CD4-positive, alpha-beta T cell (primary cell): ENCODE measurements around the gene MT4. TPM values are rescaled to one million over a fixed set of nuclear protein-coding genes. Genes with fewer than 3 reads are reported as not detected.

Experiments used
- ATAC-seq: fragments of 200-7000 bp; cut with Tn5 transposase; one replicate; pipeline ENCODE4 v1.10.0; 2022; ENCODE audit warnings: mild to moderate bottlenecking; ENCODE audit not compliant: poor library complexity
- CTCF ChIA-PET: fragments of 350-600 bp; sonication (Branson Sonifier 250); formaldehyde crosslinking; loops from one replicate; lab custom pipeline; 2021; ENCODE audit warnings: antibody characterized with exemption, inconsistent platforms; lab: Charles Lee
- POLR2A ChIA-PET: fragments of 350-600 bp; sonication (Branson Sonifier 250); formaldehyde crosslinking; loops from one replicate; lab custom pipeline; 2021; ENCODE audit warnings: antibody characterized with exemption, inconsistent platforms; lab: Charles Lee
- DNase-seq, 14 experiments: peaks; one replicate each; pipeline ENCODE4 v3.0.0-alpha.2; 2013 to 2020; ENCODE audit warnings: mixed read lengths in 2 of 14
- H3K27ac ChIP-seq, 2 donors: one replicate each; pipeline versions ENCODE4 v1.5.1 to v1.7.0; 2013; ENCODE audit warnings: low read length in 2 of 2, low read depth in 1 of 2, mild to moderate bottlenecking in 1 of 2
- H3K27me3 ChIP-seq, 2 experiments: 1 replicate in 1 of 2; 2 replicates in 1 of 2; pipeline versions ENCODE4 v1.6.1 to v1.7.0; 2013; ENCODE audit warnings: low read length in 2 of 2, control low read depth in 1 of 2, mild to moderate bottlenecking in 1 of 2, moderate library complexity in 1 of 2; ENCODE audit not compliant: insufficient read depth in 2 of 2, control insufficient read depth in 1 of 2
- H3K36me3 ChIP-seq: one replicate; pipeline ENCODE4 v1.6.1; 2013; ENCODE audit warnings: low read length, control low read depth; ENCODE audit not compliant: insufficient read depth
- H3K4me1 ChIP-seq: one replicate; pipeline ENCODE4 v1.6.1; 2013; ENCODE audit warnings: low read length, control low read depth; ENCODE audit not compliant: insufficient read depth
- H3K4me3 ChIP-seq: one replicate; pipeline ENCODE4 v1.5.1; 2013; ENCODE audit warnings: mild to moderate bottlenecking, low read length, moderate library complexity
- H3K9me3 ChIP-seq, 2 experiments: 1 replicate in 1 of 2; 2 replicates in 1 of 2; pipeline versions ENCODE4 v1.6.1 to v1.7.0; 2013; ENCODE audit warnings: low read length in 2 of 2, mild to moderate bottlenecking in 2 of 2, control low read depth in 1 of 2, moderate library complexity in 1 of 2; ENCODE audit not compliant: control insufficient read depth in 1 of 2, insufficient read depth in 1 of 2
- H3K27ac Mint-ChIP-seq: one replicate; pipeline ENCODE4 v1.8.0; 2020; ENCODE audit warnings: mixed read lengths
- H3K27me3 Mint-ChIP-seq: one replicate; pipeline ENCODE4 v1.8.0; 2021; ENCODE audit warnings: mixed read lengths
- H3K36me3 Mint-ChIP-seq: one replicate; pipeline ENCODE4 v1.8.0; 2021; ENCODE audit warnings: low read depth, mixed read lengths
- H3K4me1 Mint-ChIP-seq: one replicate; pipeline ENCODE4 v1.8.0; 2021; ENCODE audit warnings: low read depth, mixed read lengths
- H3K4me3 Mint-ChIP-seq: one replicate; pipeline ENCODE4 v1.8.0; 2020; ENCODE audit warnings: mild to moderate bottlenecking, mixed read lengths
- H3K9me3 Mint-ChIP-seq: one replicate; pipeline ENCODE4 v1.8.0; 2020; ENCODE audit warnings: mixed read lengths
- intact Hi-C, 2 experiments: fragments of 100-400 bp; cut with DNase I in 1 of 2; cut with micrococcal nuclease in 1 of 2; formaldehyde crosslinking; loops; one replicate each; pipeline versions ENCODE4 v1.15.1 to v1.9.0; 2023 to 2025; cut with DNase I, micrococcal nuclease
- total RNA-seq, 174 experiments: library from RNA in 2 of 174; stranded (reverse) in 2 of 174; gene quantifications; one replicate each; pipeline ENCODE4 v1.2.3 and lab custom pipeline; 2021 to 2026
- TF ChIP-seq, protein P1 (sequence below): fragments of 200-600 bp; IDR thresholded peaks from one replicate; pipeline ENCODE4 v1.8.0; 2022; ENCODE audit warnings: antibody characterized with exemption, mild to moderate bottlenecking

MT4 gene
- total RNA-seq, 2 experiments from 2014 or later = not detected

- H3K4me1 Mint-ChIP-seq = peaks cover 50% of the 10 kb centered on the region
- H3K27ac Mint-ChIP-seq = peak overlapping the region; percentile 96
- Histone ChIP-seq H3K4me1 (peaks cover 44% of the 10 kb centered on the region), H3K27me3 (peaks cover 0 to 6% of the 10 kb centered on the region in 2 experiments), H3K27ac (no peak overlapping the region), H3K36me3 (no peaks in the 10 kb centered on the region), H3K4me3 (no peak overlapping the region), H3K9me3 (no peaks in the 10 kb centered on the region)
- no peaks in the 10 kb centered on the region for H3K36me3 Mint-ChIP-seq
- no peak for ATAC-seq
- DNase-seq = no peak
- TF ChIP-seq, protein P1, sequence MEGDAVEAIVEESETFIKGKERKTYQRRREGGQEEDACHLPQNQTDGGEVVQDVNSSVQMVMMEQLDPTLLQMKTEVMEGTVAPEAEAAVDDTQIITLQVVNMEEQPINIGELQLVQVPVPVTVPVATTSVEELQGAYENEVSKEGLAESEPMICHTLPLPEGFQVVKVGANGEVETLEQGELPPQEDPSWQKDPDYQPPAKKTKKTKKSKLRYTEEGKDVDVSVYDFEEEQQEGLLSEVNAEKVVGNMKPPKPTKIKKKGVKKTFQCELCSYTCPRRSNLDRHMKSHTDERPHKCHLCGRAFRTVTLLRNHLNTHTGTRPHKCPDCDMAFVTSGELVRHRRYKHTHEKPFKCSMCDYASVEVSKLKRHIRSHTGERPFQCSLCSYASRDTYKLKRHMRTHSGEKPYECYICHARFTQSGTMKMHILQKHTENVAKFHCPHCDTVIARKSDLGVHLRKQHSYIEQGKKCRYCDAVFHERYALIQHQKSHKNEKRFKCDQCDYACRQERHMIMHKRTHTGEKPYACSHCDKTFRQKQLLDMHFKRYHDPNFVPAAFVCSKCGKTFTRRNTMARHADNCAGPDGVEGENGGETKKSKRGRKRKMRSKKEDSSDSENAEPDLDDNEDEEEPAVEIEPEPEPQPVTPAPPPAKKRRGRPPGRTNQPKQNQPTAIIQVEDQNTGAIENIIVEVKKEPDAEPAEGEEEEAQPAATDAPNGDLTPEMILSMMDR = no peak
- H3K9me3 Mint-ChIP-seq = no peaks in the 10 kb centered on the region
- ChIA-PET CTCF (interaction anchor here (3.1 kb wide), 1 partner anchor 96 kb away, joined by 13 read pairs; no protein-coding TSS in a partner anchor), POLR2A (interaction anchor here (1.3 to 1.4 kb wide), 2 partner anchors 18 to 76 kb away, joined by 3 to 4 read pairs; partner anchors contain the start of gene MT1X)
- peak overlapping the region; percentile 30 for H3K4me3 Mint-ChIP-seq
- intact Hi-C loops = no loop called here
- H3K27me3 Mint-ChIP-seq = no peaks in the 10 kb centered on the region
Measured at GRCh38 chr16:56606071-56606475, 41.2 kb downstream of the MT4 start.

DNA sequence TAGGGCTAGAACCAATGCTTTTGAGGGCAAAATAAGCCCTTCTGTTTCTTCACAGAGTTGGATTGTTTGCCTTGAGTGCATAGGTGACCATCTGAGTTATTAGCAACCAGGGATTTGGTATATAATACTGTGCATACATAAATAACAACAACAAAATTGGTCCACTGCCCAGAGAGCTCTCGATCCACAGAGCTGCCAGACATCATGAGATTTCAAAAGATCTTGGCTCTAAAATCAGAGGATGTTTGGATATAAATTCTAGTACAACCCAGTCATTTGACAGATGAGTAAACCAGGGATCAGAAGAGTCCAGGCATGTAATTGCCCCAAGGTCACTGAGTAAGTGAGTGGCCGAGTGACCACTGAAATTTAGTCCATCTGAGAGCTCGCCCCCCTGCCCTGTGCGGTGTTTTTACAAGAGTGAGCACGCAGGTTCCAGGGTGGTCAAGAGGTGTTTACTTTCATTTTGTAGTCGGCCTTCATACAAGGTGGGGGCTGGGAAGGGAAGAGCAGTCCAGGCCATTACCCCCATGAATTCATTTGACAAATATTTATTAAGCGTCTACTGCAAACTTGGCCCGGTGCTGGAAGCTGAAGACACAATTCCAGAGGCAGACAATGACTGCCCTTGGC lies 41.7 kb downstream of the MT4 start:
- ChIA-PET POLR2A (interaction anchor here (1.0 to 1.3 kb wide), 4 partner anchors 17 to 96 kb away, joined by 3 to 4 read pairs (median 4); partner anchors contain the start of gene MT1E), CTCF (interaction anchor here (3.1 kb wide), 1 partner anchor 95 kb away, joined by 13 read pairs; no protein-coding TSS in a partner anchor)
- ATAC-seq (no peak), DNase-seq (no peak)
- Mint-ChIP-seq H3K4me1 (peaks cover 55% of the 10 kb centered on the region), H3K4me3 (peak overlapping the region; percentile 87), H3K36me3 (no peaks in the 10 kb centered on the region), H3K27ac (peak overlapping the region; percentile 96), H3K9me3 (no peaks in the 10 kb centered on the region), H3K27me3 (no peaks in the 10 kb centered on the region)
- intact Hi-C loops = no loop called here
- Histone ChIP-seq H3K27me3 (peaks cover 0 to under 1% of the 10 kb centered on the region in 2 experiments), H3K4me3 (no peak overlapping the region), H3K4me1 (peaks cover 49% of the 10 kb centered on the region), H3K36me3 (no peaks in the 10 kb centered on the region), H3K9me3 (no peaks in the 10 kb centered on the region), H3K27ac (no peak overlapping the region)
- TF ChIP-seq, protein P1 = no peak

- H3K4me3 Mint-ChIP-seq = peak overlapping the region; percentile 87
- Histone ChIP-seq H3K4me1 (peaks cover 50% of the 10 kb centered on the region), H3K27ac (no peak overlapping the region), H3K9me3 (no peaks in the 10 kb centered on the region), H3K36me3 (no peaks in the 10 kb centered on the region), H3K4me3 (no peak overlapping the region), H3K27me3 (no peaks in the 10 kb centered on the region)
- POLR2A ChIA-PET = interaction anchor here (1.0 to 1.3 kb wide), 4 partner anchors 17 to 95 kb away, joined by 3 to 4 read pairs (median 4); partner anchors contain the start of gene MT1E
- intact Hi-C loops = no loop called here
- CTCF ChIA-PET = interaction anchor here (1.8 kb wide), 1 partner anchor 93 kb away, joined by 4 read pairs; no protein-coding TSS in a partner anchor
- ATAC-seq (no peak), DNase-seq (peak in 3 of 14 experiments; percentile 32 to 75 (median 39))
- TF ChIP-seq, protein P1 = no peak
- peak overlapping the region; percentile 96 for H3K27ac Mint-ChIP-seq
- peaks cover 57% of the 10 kb centered on the region for H3K4me1 Mint-ChIP-seq
- H3K27me3 Mint-ChIP-seq = no peaks in the 10 kb centered on the region
- no peaks in the 10 kb centered on the region for H3K36me3 Mint-ChIP-seq
- no peaks in the 10 kb centered on the region for H3K9me3 Mint-ChIP-seq
Measured at GRCh38 chr16:56607109-56607618, 42.3 kb downstream of the MT4 start.
